NT2/D1 (cell line): ENCODE data around the gene TLCD4.

Source experiments
- SUZ12 ChIP-seq: IDR thresholded peaks from 2 replicates; pipeline ENCODE4 v1.6.1; 2011; ENCODE audit not compliant: insufficient read length, insufficient read depth; ENCODE audit errors: extremely low read depth
- YY1 ChIP-seq: IDR thresholded peaks from 2 replicates; pipeline ENCODE4 v1.6.1; 2011; ENCODE audit not compliant: insufficient read length, insufficient read depth
- ZNF274 ChIP-seq: IDR thresholded peaks from 2 replicates; pipeline ENCODE4 v1.6.1; 2011; ENCODE audit warnings: mild to moderate bottlenecking, low read depth, low read length

GRCh38 chr1:95067568-95067967 lies 49.6 kb upstream of the TLCD4 start:
- no peak for TF ChIP-seq ZNF274
- TF ChIP-seq YY1: no peak
- no peak for TF ChIP-seq SUZ12
